HTERT RPE-1 (cell line): Measurements from ENCODE around the gene LPP.

Source experiments
- in situ Hi-C: fragments of 300-500 bp; cut with MboI; formaldehyde crosslinking; loops from 4 replicates; pipeline ENCODE4 v1.14.3; 2020; ENCODE audit warnings: low sequenced_read_pairs

The LPP gene

DNA sequence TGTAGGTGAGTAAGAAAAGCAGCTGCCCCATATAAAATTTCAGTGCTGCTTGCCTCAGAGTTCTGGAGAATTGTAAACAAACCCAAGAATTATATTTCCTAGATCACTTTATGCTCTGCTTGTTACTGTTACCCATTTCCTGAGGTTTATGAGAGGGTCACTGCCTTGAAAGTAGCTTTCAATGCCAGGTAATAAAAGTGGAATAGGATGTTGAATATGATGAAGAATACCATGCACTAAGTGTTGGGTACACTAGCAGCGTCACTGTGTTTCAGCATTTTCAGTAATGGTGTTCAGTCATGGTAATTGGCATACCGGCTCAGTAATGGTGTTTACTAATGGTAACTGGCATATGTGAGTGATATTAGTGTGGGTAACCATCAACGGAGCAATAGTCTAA, 568.0 kb downstream of the LPP start:
- in situ Hi-C loops = no loop called here

DNA sequence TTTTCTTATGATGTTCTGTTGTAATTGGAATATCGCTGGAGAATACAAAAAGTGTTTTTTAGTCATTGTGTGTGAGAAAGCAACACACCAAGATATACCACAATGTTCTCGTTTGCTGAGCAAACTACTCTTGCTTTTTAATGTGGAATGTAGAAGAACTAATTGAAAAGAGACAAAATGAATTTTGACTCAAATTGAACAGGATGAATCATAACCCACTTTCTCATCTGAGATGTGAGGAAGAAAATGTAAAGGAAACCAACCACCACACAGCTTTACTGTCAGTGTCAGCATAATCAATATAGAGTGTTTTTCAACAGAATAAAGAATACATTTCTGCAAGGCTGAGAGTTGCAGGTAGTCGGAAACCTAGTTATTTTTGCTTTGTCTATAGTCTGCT, 569.0 kb downstream of the LPP start:
- in situ Hi-C loops = no loop called here

DNA sequence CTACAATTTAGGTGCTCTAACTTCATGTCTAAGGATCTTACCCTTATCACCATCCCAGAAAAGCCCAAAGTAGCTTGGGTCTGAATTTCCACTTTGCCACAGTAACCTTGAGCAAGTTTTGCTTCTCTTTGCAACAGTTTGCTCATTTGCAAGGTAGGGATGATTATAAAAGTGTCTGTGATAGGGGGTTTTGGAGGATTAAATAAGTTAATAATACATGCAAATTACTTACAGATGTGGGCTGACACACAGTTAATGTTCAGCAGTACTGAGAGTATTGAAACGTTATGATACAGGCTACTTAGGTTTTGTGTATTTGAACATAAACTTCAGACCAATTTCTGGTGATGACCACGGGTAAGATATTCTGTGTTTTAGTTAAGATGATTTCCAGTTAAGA, 573.1 kb downstream of the LPP start:
- in situ Hi-C loops = no loop called here

DNA sequence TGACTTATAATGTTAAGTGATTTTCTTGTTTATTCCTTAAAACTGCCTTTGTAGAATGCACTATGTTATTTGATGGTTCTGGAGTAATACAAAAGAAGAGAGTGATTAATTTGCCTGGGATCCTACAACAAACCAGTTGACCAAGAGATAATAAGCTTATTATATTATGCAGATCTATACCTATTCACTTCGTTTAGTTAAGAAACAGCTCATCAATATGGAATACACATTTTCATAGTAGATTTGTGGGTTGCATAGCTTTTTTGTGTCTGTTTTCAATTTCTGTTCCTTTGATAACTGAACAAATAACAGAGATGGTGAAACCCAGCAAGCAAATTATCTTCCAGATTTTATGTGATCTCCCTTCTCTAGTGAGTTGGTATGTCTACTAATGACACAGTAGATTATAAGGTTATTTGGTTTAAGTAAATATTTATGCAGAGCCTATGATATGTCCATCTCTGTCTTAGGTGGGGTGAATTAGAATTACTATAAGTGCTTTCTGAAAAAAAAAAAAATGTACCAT, 574.5 kb downstream of the LPP start:
- in situ Hi-C loops = no loop called here

DNA sequence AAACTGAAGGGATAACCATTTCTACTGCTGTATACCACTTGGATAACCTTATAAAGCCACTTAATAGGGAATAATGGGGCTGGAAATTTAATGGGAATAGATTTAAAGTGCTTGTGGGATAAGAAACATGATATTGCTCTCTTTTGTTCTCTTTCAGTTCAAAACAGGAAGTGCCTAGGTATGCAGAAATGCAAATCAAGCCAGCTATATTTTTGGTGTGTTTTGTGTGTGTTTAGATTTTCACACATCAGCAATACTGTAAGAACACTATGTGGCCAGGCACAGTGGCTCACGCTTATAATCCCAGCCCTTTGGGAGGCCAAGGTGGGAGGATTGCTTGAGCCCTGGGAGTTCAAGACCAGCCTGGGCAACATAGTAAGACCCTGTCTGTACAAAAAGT, 575.5 kb downstream of the LPP start:
- in situ Hi-C loops = no loop called here

DNA sequence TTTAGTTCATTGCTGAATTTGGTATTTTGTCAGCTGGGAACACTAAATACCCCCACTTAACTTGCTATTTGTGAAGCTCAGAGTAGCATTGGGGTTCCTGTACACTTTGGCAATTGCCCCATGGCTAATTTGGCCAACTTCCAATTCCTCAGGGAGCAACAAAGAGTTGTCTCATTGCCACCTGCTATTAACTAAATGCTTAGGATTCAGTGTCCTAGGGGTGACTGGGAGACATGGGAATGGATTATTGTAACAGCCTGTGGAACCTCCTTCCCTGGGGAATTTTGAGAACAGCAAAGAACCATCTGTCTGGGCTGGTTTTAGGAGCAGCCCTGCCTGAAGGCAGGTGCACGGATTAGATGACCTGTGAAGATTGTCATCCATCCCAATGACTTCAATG, 580.4 kb downstream of the LPP start:
- in situ Hi-C loops = no loop called here

DNA sequence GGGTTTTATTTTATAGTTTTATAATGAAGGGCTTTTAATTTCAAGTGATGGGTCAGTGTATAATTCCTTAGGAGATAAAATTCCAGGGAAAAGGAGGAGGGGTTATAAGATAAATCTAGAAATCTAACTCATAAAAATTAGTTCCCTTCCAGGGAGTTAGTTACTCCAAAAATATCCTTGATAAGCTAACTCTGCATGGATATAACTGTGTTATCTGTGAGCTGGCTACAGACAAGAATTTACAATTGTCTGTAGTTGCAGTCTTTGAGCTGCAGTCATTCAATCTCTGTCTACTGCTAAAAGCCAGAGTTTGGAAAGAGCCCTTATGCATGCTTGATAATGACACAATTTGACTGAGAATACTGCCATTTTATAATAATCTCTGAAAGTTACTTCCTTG, 585.6 kb downstream of the LPP start:
- in situ Hi-C loops = no loop called here

DNA sequence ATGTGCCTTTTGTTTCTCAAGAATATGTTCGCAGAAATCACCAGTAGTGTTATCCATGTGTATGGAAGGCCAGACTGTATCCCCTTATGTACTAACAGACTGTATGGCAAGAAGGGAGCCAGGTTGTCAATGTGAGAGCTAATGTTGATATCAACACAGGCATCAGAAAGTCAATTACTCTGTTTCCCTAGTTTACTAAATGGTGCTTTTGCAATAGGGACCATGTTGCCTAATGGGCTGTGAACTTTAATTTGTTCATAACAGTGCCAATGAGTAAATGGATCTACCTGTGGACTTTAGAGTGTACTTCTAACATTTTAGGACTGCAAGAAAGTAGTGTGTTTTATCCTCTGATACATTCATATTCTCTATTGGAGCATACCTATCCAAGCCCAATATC, 586.1 kb downstream of the LPP start:
- in situ Hi-C loops = no loop called here

DNA sequence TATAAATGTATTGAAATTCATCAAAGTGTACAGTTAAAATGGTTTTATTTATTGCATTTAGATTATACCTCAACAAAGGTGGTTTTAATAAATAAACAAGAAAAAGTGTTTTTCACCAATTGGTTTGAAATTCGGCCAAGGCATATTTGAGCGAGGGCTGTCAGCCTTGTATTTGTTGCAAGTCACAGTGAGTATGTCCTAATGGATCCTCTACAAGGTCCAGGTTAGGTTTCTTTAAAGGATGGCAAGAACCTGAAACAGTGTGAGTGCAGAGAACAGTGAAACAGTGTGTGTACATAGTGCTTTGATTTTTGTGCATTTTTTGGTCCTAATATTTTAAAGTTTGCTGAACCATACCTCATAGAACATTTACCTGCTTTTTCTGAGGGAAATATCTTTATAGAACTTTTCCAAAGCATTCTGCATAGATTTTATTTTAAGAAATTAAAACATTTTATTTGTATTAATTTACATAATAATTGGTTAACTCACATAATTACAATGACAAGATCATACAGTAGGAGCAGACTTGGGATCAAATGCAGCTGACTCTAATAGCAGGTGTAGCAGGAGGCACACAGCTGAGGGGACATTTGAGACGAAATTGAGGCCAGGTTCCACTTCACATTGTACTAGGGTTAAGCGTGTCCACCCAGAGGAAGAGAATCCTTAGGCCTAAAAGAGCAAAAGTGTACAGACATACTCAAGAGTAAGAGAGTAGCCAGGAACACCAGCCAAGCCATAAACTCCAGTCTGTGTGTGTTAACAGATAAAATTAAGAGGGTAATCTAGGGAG, 589.0 kb downstream of the LPP start:
- in situ Hi-C loops = no loop called here

DNA sequence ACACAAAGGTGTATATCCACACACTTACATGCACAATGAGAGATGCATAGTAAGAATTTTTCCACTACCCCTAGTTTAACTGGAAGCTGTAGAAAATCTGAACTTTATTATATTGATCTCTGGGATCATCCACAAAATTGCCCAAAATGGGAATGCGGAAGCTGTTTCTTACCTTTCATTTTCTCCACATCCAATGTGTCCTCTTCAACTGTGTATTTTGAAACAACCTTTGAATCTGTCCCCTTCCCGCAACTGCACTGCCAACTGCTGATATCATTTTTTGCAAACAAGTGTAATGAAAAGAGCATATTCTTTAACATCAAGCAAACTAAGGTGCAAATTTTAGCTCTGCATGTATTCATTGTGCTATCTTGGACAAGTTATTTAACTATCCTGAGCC, 590.2 kb downstream of the LPP start:
- in situ Hi-C loops = no loop called here

DNA sequence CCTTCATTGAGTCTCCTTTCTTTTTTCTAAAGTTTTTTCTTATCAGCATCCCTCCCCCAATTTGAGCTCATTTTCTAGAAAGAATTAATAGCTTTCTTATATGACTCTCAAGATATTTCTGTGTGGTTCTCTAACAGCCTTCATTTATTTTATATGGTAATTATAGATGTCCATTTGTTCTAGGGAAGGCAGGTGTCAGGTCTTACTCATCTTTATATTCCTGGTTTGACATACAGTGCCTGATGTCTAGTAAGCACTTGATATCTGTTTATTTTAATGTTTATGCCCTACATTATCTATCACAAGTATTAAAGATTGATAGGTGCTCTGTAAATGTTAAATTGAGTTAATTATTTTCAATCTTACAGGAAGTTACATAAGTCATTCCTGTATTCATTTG, 591.1 kb downstream of the LPP start:
- in situ Hi-C loops = no loop called here

DNA sequence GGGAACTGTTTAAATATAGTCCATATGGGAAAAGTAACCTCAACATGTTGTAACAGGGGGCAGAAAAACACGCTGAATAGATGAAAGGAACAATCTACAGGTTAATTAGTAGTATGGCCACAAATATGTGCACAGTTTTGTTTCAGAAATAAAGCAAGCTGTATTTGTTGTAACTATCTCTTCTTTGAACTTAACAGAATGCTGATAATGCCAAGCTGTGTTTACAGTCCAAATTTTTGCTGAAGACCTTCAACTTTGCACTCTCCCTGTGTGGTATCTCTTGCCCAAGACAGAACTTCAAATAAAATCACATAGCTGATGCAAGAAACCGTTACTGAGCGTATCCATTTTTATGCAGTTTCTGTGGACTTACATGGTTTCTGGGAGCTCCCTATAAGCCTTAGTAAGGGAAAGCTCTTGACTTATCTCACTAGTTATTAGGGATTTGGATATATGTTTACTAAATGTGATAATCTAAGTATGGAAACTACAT, 592.4 kb downstream of the LPP start:
- in situ Hi-C loops = no loop called here

DNA sequence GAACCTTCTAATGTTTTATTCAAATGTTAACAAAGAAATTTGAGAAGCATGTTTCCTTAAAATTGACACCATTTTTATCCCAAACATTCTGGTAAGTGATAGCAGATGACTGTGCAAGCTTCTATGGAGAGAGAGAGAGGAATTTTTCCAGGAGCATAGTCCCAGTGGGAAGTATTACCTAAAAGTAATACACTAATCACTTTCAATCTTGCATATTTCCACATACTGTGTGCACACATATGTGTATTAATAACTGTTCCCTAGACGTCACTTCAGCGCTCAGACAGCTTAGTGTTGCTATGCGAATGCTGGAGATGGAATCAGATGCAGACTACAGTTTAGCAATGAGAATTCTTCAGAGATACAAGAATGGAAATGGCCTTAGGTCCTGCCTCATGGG, 593.5 kb downstream of the LPP start:
- in situ Hi-C loops = no loop called here

DNA sequence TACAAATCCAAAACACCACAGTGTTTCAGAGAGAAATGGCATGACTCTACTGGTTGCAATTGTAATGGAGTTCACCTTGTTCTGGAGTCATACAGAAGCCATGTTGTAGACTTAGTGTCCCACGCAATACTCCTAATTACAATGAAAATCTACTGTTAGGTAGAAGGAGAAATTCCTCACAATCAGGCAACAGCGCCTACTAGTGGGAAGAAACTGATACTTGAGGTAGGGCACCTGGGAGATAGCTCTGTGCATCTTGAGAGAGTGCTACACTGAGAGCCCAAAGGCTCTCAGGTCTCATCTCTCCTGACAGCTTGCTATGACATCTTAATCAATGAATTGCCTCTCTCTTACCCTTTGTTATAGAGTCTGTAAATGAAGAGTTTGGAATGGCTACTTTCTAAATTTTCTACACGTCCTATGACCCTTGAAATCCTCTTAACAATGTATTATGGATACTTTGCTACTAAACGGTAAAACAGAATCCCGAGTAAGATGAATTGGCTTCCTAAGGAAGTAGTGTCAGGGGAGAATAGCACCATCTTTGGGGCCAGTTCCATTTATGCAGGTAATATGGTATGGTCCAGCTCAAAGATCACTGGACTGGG, 595.2 kb downstream of the LPP start:
- in situ Hi-C loops = no loop called here

DNA sequence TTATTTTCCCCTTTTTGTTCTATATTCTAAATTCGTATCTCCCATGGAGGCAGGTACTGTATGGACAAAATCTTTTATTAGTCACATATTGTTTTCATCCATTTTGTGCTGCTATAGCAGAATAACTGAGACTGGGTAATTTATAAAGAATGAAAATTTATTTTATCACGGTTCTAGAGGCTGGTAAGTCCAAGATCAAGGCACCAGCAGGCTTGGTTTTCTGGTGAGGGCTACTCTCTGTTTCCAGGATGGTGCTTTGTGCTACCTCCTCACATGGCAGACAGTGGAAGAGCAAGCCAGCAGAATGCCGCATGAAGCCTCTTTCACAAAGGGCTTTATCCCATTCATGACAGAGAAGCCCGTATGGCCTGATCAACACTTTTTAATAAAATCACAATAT, 595.9 kb downstream of the LPP start:
- in situ Hi-C loops = no loop called here

DNA sequence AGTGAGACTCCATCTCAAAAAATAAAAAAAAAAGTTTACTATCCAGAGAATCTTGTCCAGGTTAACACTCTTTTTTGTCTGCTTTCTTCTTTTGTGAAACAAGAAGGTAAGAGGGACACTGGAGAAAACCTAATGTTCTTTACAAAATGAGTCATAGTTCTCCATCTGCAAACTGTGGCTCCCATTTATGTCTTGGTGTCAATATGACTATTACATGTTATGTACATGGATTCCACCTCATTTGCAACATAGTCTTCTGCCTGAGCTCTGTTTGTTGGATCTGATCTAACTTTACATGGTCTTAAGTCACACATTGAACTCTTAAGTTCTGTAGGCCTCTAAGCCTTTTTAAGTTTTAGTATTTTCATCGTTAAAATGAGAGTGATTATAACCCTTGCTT, 596.7 kb downstream of the LPP start:
- in situ Hi-C loops = no loop called here

DNA sequence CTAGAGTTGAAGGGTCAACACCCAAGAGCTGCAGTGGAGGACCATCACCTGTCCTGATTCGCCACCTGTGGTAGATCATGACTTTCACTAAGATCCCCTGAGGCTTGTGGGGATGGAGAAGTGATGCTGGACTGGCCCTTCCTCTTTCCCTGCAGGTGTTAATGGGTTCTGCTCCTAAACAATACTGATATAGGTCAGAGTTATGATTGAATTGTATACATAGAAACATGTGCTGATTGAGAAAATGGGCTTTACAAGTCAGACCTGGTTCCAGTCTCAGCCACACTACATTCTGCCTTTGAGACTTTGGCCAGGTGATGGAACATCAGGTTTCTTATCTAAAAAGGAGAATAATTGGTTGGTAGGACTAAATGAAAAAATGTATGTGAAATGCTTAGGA, 598.9 kb downstream of the LPP start:
- in situ Hi-C loops = no loop called here

DNA sequence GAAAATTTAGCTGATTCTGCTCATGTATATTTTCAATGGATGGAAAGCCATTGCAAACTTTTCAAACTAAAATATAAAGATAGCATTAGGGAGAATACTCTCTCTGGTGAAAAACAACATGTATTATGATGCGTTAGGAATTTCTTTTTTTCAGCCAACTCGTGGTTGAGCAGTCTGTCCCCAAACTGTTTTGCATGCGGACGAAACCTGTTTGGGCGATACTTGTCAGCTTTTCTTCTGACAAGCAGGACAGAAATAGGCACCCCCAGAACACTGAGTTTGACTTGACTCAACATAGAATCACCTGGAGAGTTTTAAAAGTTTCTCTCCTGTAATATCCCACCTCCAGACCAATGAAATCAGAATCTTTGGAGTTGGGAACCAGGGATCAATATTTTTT, 600.3 kb downstream of the LPP start:
- in situ Hi-C loops = no loop called here

DNA sequence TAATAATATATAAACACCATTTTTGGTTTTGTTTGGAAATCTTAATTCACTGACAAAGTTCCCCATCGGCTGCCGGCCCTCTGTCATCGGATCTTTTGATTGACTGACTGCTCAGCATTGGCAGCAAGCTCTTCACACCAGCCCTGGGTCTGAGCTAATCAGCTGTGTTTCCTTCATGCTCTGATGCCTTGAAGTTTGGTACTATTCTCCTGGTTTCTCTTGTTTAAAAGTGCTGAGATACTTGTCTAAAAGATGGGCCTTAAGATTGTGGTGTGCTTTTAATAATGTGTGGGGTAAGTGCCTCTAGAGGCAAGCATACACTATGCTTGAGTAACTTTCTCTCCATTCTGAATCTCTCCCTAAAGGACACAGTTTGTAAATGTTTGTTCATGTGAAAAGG, 602.3 kb downstream of the LPP start:
- in situ Hi-C loops = no loop called here

DNA sequence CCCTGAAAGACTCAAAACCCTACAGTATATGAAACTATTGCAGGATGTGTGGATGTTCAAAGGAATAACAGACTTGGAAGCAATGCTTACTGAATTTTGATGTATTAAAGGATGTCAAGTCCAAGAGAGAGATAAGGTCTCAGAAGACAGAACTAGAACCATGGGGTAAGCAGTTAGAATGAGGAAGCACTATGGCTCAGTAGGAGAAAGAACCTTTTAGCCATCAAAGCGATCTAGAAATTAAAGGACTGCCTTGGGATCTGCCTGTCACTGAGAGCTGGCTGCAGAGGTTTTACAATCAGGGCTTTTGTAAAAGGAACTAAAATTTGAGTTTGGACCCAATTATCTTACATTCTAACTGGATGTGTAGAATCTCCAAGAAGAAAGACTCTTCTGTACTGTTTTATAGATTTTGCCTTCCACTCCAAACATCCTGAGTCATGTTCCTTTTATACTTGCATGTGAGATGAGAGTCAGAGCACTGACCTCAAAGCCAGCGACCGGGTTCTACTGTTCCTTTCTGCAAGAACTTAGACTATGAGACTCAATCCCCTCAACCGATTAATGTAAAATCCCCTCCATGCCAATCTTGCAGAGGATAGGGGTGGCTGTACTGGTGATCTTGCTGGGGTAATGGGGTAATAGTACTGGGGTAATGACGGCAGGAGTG, 605.5 kb downstream of the LPP start:
- in situ Hi-C loops = no loop called here

DNA sequence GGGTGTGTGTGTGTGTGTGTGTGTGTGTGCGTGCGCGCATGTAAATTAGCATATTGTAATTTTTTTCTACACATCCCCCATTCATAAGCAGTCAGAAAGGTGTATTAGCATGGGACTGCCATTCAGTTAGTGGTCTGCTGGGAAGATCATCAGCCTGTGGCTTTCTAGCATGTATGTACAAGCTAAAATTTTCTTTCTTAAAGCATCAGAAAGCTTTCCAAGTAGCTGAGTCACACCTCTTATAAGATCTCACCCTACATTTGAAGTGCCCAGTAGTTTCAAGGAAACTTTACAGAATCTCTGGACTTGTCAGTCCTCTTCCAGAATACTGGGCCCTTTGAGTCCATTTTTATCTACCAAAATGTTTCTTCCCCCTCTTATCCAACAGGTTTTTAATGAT, 606.5 kb downstream of the LPP start:
- in situ Hi-C loops = no loop called here

DNA sequence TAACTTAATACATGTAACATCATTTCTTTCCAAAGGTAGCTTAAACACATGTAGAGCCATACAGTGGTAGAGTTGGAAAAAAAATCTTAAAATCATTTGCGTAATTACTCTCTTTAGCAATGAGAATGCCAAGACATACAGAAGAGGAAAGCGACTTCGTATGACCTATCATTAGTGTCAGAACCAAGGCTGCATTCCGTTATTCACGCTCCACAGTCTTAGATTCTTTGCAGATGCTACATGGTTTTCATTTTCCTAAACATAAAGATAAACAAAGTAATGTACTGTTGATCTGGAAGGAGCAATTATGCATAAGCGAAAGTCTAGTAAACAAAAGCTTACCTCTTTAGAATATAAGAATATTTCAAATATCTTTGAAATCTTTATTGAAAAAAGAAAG, 607.5 kb downstream of the LPP start:
- in situ Hi-C loops = no loop called here
